H1 (cell line): ENCODE data around the gene FAAP100. TPM values are rescaled to one million over a fixed set of nuclear protein-coding genes. Genes with fewer than 3 reads are reported as not detected.

ENCODE experiments used
- CTCF ChIA-PET: fragments of 300-600 bp; sonication (Branson Sonifier 250); formaldehyde crosslinking; loops from one replicate; lab custom pipeline; 2021; ENCODE audit not compliant: partially characterized antibody; lab: Charles Lee
- POLR2A ChIA-PET: fragments of 300-600 bp; sonication (Branson Sonifier 250); formaldehyde crosslinking; loops from one replicate; lab custom pipeline; 2021; ENCODE audit warnings: inconsistent platforms; ENCODE audit not compliant: partially characterized antibody; lab: Charles Lee
- DNase-seq, 2 experiments: peaks; one replicate each; pipeline versions ENCODE4 v3.0.0 to v3.0.0-alpha.2; 2010 to 2022; ENCODE audit warnings: low spot score in 2 of 2, low read depth in 1 of 2, mixed read lengths in 1 of 2
- FAIRE-seq: peaks from 2 replicates; lab custom pipeline; 2011; peaks lifted over from hg19 to GRCh38; lab: Jason Lieb, UNC
- H2AFZ ChIP-seq: 2 replicates; pipeline ENCODE4 v1.8.1; 2012; ENCODE audit warnings: low read length, inconsistent platforms
- H2AK5ac ChIP-seq: 2 replicates; pipeline ENCODE4 v1.6.1; 2013; ENCODE audit warnings: low read depth, low read length
- H2BK120ac ChIP-seq: replicated peaks from 2 replicates; pipeline ENCODE3; 2013; ENCODE audit warnings: low read depth, low read length, inconsistent platforms
- H2BK12ac ChIP-seq: 2 replicates; pipeline ENCODE4 v1.6.1; 2013; ENCODE audit warnings: low read depth, low read length
- H2BK15ac ChIP-seq: 2 replicates; pipeline ENCODE4 v1.6.1; 2013; ENCODE audit warnings: low read length
- H2BK20ac ChIP-seq: 2 replicates; pipeline ENCODE4 v1.6.1; 2013; ENCODE audit warnings: low read length
- H2BK5ac ChIP-seq: 2 replicates; pipeline ENCODE4 v1.6.1; 2013; ENCODE audit warnings: low read depth, low read length
- H3K14ac ChIP-seq: 2 replicates; pipeline ENCODE4 v1.6.1; 2013; ENCODE audit warnings: inconsistent platforms; ENCODE audit not compliant: insufficient read length
- H3K18ac ChIP-seq: 2 replicates; pipeline ENCODE4 v1.6.1; 2013; ENCODE audit warnings: low read length; ENCODE audit errors: extremely low read depth
- H3K23ac ChIP-seq: 2 replicates; pipeline ENCODE4 v1.6.1; 2013; ENCODE audit warnings: inconsistent platforms; ENCODE audit not compliant: insufficient read length
- H3K23me2 ChIP-seq: 2 replicates; pipeline ENCODE4 v1.6.1; 2013; ENCODE audit warnings: low read depth, low read length
- H3K27ac ChIP-seq: 2 replicates; pipeline ENCODE4 v1.6.1; 2011; ENCODE audit warnings: low read depth, low read length, inconsistent platforms
- H3K27me3 ChIP-seq, 4 experiments: replicated peaks in 1 of 4; 1 replicate in 1 of 4; 2 replicates in 3 of 4; pipeline versions ENCODE4 v1.6.1 to v1.8.1; 2011 to 2013; ENCODE audit warnings: low read length in 3 of 4, mild to moderate bottlenecking in 3 of 4, inconsistent platforms in 2 of 4, mixed read lengths in 2 of 4, moderate library complexity in 1 of 4; ENCODE audit not compliant: control insufficient read depth in 3 of 4, insufficient read depth in 3 of 4; ENCODE audit errors: extremely low read depth in 1 of 4
- H3K36me3 ChIP-seq, 4 experiments: 2 replicates each; pipeline versions ENCODE4 v1.6.1 to v1.8.1; 2011 to 2013; ENCODE audit warnings: mild to moderate bottlenecking in 4 of 4, low read length in 3 of 4, moderate library complexity in 2 of 4, control low read depth in 1 of 4, inconsistent platforms in 1 of 4; ENCODE audit not compliant: insufficient read depth in 4 of 4, control insufficient read depth in 2 of 4
- H3K4ac ChIP-seq: replicated peaks from 2 replicates; pipeline ENCODE3; 2013; ENCODE audit warnings: low read length, low read depth, mixed read lengths, inconsistent platforms; ENCODE audit not compliant: insufficient read length
- H3K4me1 ChIP-seq, 4 experiments: replicated peaks in 1 of 4; 1 replicate in 1 of 4; 2 replicates in 3 of 4; pipeline versions ENCODE4 v1.6.1 to v1.8.1; 2011 to 2013; ENCODE audit warnings: low read length in 3 of 4, inconsistent platforms in 2 of 4, mixed read lengths in 1 of 4; ENCODE audit not compliant: insufficient read depth in 4 of 4, control insufficient read depth in 3 of 4
- H3K4me2 ChIP-seq, 2 experiments: 2 replicates each; pipeline versions ENCODE4 v1.6.1 to v1.8.1; 2011 to 2013; ENCODE audit warnings: low read depth in 2 of 2, low read length in 2 of 2, control low read depth in 1 of 2, inconsistent platforms in 1 of 2, mild to moderate bottlenecking in 1 of 2; ENCODE audit not compliant: insufficient read depth in 1 of 2
- H3K4me3 ChIP-seq, 4 experiments: fragments of 200-600, 300-600 bp in 1 of 4; sonication (generic), shearing (Covaris generic), sonication (Bioruptor Twin) in 1 of 4; 2 replicates each; pipeline versions ENCODE4 v1.5.1 to v1.8.1; 2011 to 2016; ENCODE audit warnings: low read length in 4 of 4, low read depth in 3 of 4, control low read depth in 2 of 4, inconsistent platforms in 2 of 4, mild to moderate bottlenecking in 2 of 4, mixed read lengths in 1 of 4, moderate library complexity in 1 of 4; ENCODE audit not compliant: insufficient read depth in 2 of 4; ENCODE audit errors: extremely low read depth in 1 of 4
- H3K56ac ChIP-seq: replicated peaks from 2 replicates; pipeline ENCODE3; 2013; ENCODE audit warnings: low read depth, mild to moderate bottlenecking, mixed read lengths, low read length, inconsistent platforms; ENCODE audit not compliant: insufficient read length
- H3K79me1 ChIP-seq: 2 replicates; pipeline ENCODE4 v1.6.1; 2013; ENCODE audit warnings: low read depth, low read length, control low read depth
- H3K79me2 ChIP-seq, 2 experiments: 2 replicates each; pipeline versions ENCODE4 v1.6.1 to v1.8.1; 2012 to 2013; ENCODE audit warnings: low read length in 2 of 2, mild to moderate bottlenecking in 2 of 2, inconsistent platforms in 1 of 2; ENCODE audit not compliant: insufficient read depth in 2 of 2, control insufficient read depth in 1 of 2
- H3K9ac ChIP-seq, 4 experiments: replicated peaks in 1 of 4; 1 replicate in 1 of 4; 2 replicates in 3 of 4; pipeline versions ENCODE4 v1.6.1 to v1.8.1; 2011 to 2013; ENCODE audit warnings: low read depth in 3 of 4, low read length in 3 of 4, control low read depth in 2 of 4, mild to moderate bottlenecking in 2 of 4, moderate library complexity in 2 of 4, inconsistent platforms in 1 of 4; ENCODE audit errors: extremely low read depth in 1 of 4
- H3K9me3 ChIP-seq, 2 experiments: 2 replicates each; pipeline versions ENCODE4 v1.6.1 to v1.8.1; 2012 to 2013; ENCODE audit warnings: mild to moderate bottlenecking in 2 of 2, moderate library complexity in 2 of 2, control low read depth in 1 of 2, inconsistent platforms in 1 of 2, low read depth in 1 of 2, low read length in 1 of 2, mixed read lengths in 1 of 2; ENCODE audit not compliant: insufficient read depth in 2 of 2
- H4K20me1 ChIP-seq, 2 experiments: replicated peaks in 1 of 2; 2 replicates each; pipeline versions ENCODE3 to v1.8.1; 2011 to 2013; ENCODE audit warnings: inconsistent platforms in 2 of 2, low read length in 2 of 2, mild to moderate bottlenecking in 1 of 2; ENCODE audit not compliant: insufficient read depth in 2 of 2, control insufficient read depth in 1 of 2
- H4K5ac ChIP-seq: 2 replicates; pipeline ENCODE4 v1.6.1; 2013; ENCODE audit warnings: low read length, low read depth, mixed read lengths, inconsistent platforms; ENCODE audit not compliant: insufficient read length
- H4K8ac ChIP-seq: 2 replicates; pipeline ENCODE4 v1.8.0; 2013; ENCODE audit warnings: mild to moderate bottlenecking, moderate library complexity, low read length, inconsistent platforms; ENCODE audit not compliant: insufficient read depth; ENCODE audit errors: extremely low read depth
- H4K91ac ChIP-seq: replicated peaks from 2 replicates; pipeline ENCODE3; 2013; ENCODE audit warnings: low read length, mixed read lengths, inconsistent platforms; ENCODE audit not compliant: insufficient read length
- KDM5A ChIP-seq: fragments of 200-600 bp; IDR thresholded peaks from 2 replicates; pipeline ENCODE4 v1.7.1; 2012; ENCODE audit warnings: mild to moderate bottlenecking, low read length, inconsistent platforms, mixed read lengths
- NRF1 ChIP-seq: IDR thresholded peaks from 2 replicates; pipeline ENCODE4 v1.6.1; 2011; ENCODE audit warnings: mild to moderate bottlenecking, low read depth, low read length, improper control_type of control experiment
- POLR2AphosphoS5 ChIP-seq: IDR thresholded peaks from 2 replicates; pipeline ENCODE4 v1.6.1; 2011; ENCODE audit warnings: low read depth, low read length
- RAD21 ChIP-seq, 2 experiments: IDR thresholded peaks in 1 of 2; conservative IDR thresholded peaks in 1 of 2; 2 replicates each; pipeline ENCODE4 v1.6.1; 2011; ENCODE audit warnings: low read depth in 2 of 2, low read length in 2 of 2, improper control_type of control experiment in 1 of 2, inconsistent platforms in 1 of 2, mild to moderate bottlenecking in 1 of 2, moderate library complexity in 1 of 2
- RNF2 ChIP-seq: fragments of 200-900, 300-1000 bp; sonication (generic); IDR thresholded peaks from 2 replicates; pipeline ENCODE4 v1.7.1; 2016; ENCODE audit warnings: borderline replicate concordance, low read depth, mild to moderate bottlenecking, antibody characterized with exemption, low read length; ENCODE audit not compliant: poor library complexity, severe bottlenecking; ENCODE audit errors: missing control alignments
- SP2 ChIP-seq: IDR thresholded peaks from 2 replicates; pipeline ENCODE4 v1.6.1; 2012; ENCODE audit warnings: mild to moderate bottlenecking, low read length, inconsistent platforms
- SP4 ChIP-seq: IDR thresholded peaks from 2 replicates; pipeline ENCODE4 v1.6.1; 2012; ENCODE audit warnings: low read length, inconsistent platforms
- TCF12 ChIP-seq: IDR thresholded peaks from 2 replicates; pipeline ENCODE4 v1.6.1; 2011; ENCODE audit warnings: low read depth, mild to moderate bottlenecking, low read length
- TEAD4 ChIP-seq: IDR thresholded peaks from 2 replicates; pipeline ENCODE4 v1.6.1; 2012; ENCODE audit warnings: low read depth, low read length, inconsistent platforms, mixed read lengths
- WGBS, 2 experiments: shearing (Covaris generic) in 1 of 2; methylation state at CpG; one replicate each; pipeline versions ENCODE4 v1.1.6 to v1.1.7; 2013 to 2015; ENCODE audit warnings: low lambda C conversion rate in 2 of 2, mixed read lengths in 2 of 2, inconsistent platforms in 1 of 2, low coverage in 1 of 2, missing lambda C conversion rate in 1 of 2; ENCODE audit not compliant: insufficient replicate concordance in 2 of 2, insufficient coverage in 1 of 2, insufficient read length in 1 of 2; ENCODE audit errors: extremely low coverage in 1 of 2, missing lambda C conversion rate in 1 of 2; 5-methylcytosine and 5-hydroxymethylcytosine counted together
- polyA plus RNA-seq, 7 experiments: library from polyadenylated mRNA; depleted of rRNA in 3 of 7; stranded (reverse) in 5 of 7; unstranded in 2 of 7; fragments of >200 nt in 5 of 7; fragments of 200-250 nt in 2 of 7; gene quantifications; 1 replicate in 5 of 7; 2 replicates in 1 of 7; 4 replicates in 1 of 7; pipeline versions ENCODE4 v1.2.1 to v1.2.3, GENCODE V29; 2011 to 2013; ENCODE audit warnings: missing spikeins in 2 of 7, mixed read lengths in 2 of 7
- total RNA-seq: library from RNA; stranded (reverse); fragmentation: NEBNext Ultra II Directional; extraction: Animal tissue kit (Norgen Biotek cat#: 25700); gene quantifications from 2 replicates; pipeline ENCODE4 v1.2.1, GENCODE V29; 2021
- TF ChIP-seq, protein P1 (sequence below): IDR thresholded peaks from 2 replicates; pipeline ENCODE4 v1.6.1; 2012; ENCODE audit warnings: inconsistent platforms

Gene FAAP100
- total and polyA plus RNA-seq, 2 of the 8 experiments (the other 6 are each of a cell fraction or from before 2014, with no cell fraction given) = 23.2 to 41.8 TPM

DNA sequence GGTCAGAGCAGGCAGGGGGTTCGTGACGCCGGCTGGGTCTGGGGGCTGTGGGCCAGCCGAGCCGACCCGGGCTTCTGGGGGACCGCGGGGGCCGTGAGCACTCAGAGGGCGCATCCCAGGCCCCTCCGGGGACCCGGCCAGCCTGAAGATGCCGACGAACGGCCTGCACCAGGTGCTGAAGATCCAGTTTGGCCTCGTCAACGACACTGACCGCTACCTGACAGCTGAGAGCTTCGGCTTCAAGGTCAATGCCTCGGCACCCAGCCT is 23.8 kb downstream of the FAAP100 start:
- no peak overlapping the region for H3K23ac ChIP-seq
- H2BK20ac ChIP-seq = no peak overlapping the region
- H4K91ac ChIP-seq = no peak overlapping the region
- no peak overlapping the region for H3K27ac ChIP-seq
- H4K20me1 ChIP-seq = peaks cover 0 to 9% of the 10 kb centered on the region in 2 experiments
- H3K36me3 ChIP-seq = no peaks in the 10 kb centered on the region
- H3K23me2 ChIP-seq = peaks cover 19% of the 10 kb centered on the region; the same call in 1 of the 2 replicates
- no peak overlapping the region for H2AK5ac ChIP-seq
- peaks cover 0 to 6% (median 4%) of the 10 kb centered on the region in 4 experiments; a peak in 4 of 7 replicates for H3K27me3 ChIP-seq
- no peak overlapping the region for H2BK5ac ChIP-seq
- peaks cover 4 to 8% of the 10 kb centered on the region in 2 experiments; a peak in 1 of 4 replicates for H3K9me3 ChIP-seq
- H3K4ac ChIP-seq = no peak overlapping the region
- no peak overlapping the region for H3K18ac ChIP-seq
- no peak overlapping the region for H2BK15ac ChIP-seq
- no peak overlapping the region for H2AFZ ChIP-seq
- peaks cover 0 to 5% (median 4%) of the 10 kb centered on the region in 4 experiments; a peak in 5 of 7 replicates for H3K4me1 ChIP-seq
- no peak overlapping the region for H2BK120ac ChIP-seq
- no peak overlapping the region for H3K56ac ChIP-seq
- FAIRE-seq = no peak
- no peak overlapping the region for H3K4me3 ChIP-seq
- no peak overlapping the region for H2BK12ac ChIP-seq
- no peaks in the 10 kb centered on the region for H3K79me2 ChIP-seq
- no peak for DNase-seq
- H4K8ac ChIP-seq = no peak overlapping the region
- TF ChIP-seq TCF12 = no peak
- no peak for TF ChIP-seq TEAD4
- TF ChIP-seq RAD21 (IDR thresholded peaks at IDR 0.05 in 1 of 2, conservative IDR thresholded peaks at IDR 0.05 in 1 of 2; ENCODE audit: low read depth in 2 of 2, low read length in 2 of 2) = no peak
- no peak for TF ChIP-seq POLR2AphosphoS5
- TF ChIP-seq SP2 = no peak
- no peak for TF ChIP-seq RNF2
- no peak for TF ChIP-seq SP4
- TF ChIP-seq, protein P1, sequence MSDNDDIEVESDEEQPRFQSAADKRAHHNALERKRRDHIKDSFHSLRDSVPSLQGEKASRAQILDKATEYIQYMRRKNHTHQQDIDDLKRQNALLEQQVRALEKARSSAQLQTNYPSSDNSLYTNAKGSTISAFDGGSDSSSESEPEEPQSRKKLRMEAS = no peak
- no peak for TF ChIP-seq KDM5A
- TF ChIP-seq NRF1 = no peak
- no peak overlapping the region for H3K4me2 ChIP-seq
- no peak overlapping the region for H4K5ac ChIP-seq
- no peak overlapping the region for H3K9ac ChIP-seq
- H3K14ac ChIP-seq = no peak overlapping the region
- POLR2A ChIA-PET = interaction anchor here (1.2 to 30.5 kb wide), 6 partner anchors 9 to 31 kb away, joined by 3 to 1004 read pairs (median 12); partner anchors contain the start of gene ACTG1
- WGBS, 2 experiments = 89% methylated on average over 11 of the region's 20 CpGs; no CpG with 5 or more reads in 1 of the 2 experiments
- CTCF ChIA-PET = interaction anchor here (0.7 to 2.6 kb wide), 4 partner anchors 10 to 44 kb away, joined by 3 to 16 read pairs (median 5); no protein-coding TSS in a partner anchor
- no peaks in the 10 kb centered on the region for H3K79me1 ChIP-seq
